Mammary epithelial cell (primary cell): ENCODE measurements around the gene RFX6.

ENCODE experiments used
- CTCF ChIP-seq, 2 donors: IDR thresholded peaks in 1 of 2; conservative IDR thresholded peaks in 1 of 2; 2 replicates each; pipeline ENCODE4 v1.5.1; 2011 to 2012; ENCODE audit warnings: inconsistent platforms in 2 of 2, low read length in 2 of 2, mild to moderate bottlenecking in 2 of 2, control low read depth in 1 of 2, low read depth in 1 of 2; ENCODE audit not compliant: insufficient read depth in 1 of 2; ENCODE audit errors: extremely low read depth in 1 of 2
- EZH2 ChIP-seq: IDR thresholded peaks from 2 replicates; pipeline ENCODE4 v1.6.1; 2012; ENCODE audit warnings: low read length, inconsistent platforms, borderline replicate concordance

- TF ChIP-seq EZH2, result no peak
- TF ChIP-seq CTCF (conservative IDR thresholded peaks at IDR 0.05 in 1 of 2, IDR thresholded peaks at IDR 0.05 in 1 of 2; ENCODE audit: extremely low read depth in 1 of 2, insufficient read depth in 1 of 2, low read depth in 1 of 2, low read length in 2 of 2), result no peak
These were observed 68.8 kb downstream of the RFX6 start for GRCh38 chr6:116945809-116946208.
